NCI-H2029 (cell line): ENCODE results near the gene C11orf58.

Experiments used
- DNase-seq: peaks from one replicate; lab custom pipeline; 2025; lab: John Stamatoyannopoulos, UW

Gene C11orf58

DNA sequence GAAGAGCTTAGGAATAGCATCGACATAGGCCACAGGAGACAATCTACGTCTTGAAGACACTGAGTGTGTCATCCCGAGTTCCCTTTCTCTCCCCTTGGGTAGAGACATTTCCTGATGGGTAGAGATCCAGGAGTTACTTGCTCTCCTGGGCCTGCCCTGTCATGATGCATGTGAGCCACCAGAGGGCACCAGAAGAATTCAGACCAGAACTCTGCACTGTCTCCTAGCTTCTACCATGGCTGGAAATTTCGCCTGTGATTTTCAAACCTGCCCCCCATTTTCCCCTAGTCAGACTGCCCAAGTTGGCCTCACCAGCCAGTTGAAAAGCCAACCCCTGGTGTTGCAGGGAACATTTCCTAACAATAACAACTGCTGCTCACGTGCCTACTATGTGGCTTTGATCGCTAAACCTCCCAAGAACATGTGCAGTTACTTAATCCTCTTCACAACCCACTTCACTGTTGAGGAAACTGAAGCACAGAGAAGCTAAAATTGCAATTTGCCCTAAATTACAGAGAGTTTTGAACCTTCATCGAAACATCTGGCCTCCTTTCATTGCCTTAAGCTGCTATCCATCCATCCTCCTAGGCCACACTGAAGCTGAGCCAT, 47.2 kb downstream of the C11orf58 start:
- peak; percentile 41 for DNase-seq

GRCh38 chr11:16786131-16786530, 47.7 kb downstream of the C11orf58 start:
- no peak for DNase-seq

DNA sequence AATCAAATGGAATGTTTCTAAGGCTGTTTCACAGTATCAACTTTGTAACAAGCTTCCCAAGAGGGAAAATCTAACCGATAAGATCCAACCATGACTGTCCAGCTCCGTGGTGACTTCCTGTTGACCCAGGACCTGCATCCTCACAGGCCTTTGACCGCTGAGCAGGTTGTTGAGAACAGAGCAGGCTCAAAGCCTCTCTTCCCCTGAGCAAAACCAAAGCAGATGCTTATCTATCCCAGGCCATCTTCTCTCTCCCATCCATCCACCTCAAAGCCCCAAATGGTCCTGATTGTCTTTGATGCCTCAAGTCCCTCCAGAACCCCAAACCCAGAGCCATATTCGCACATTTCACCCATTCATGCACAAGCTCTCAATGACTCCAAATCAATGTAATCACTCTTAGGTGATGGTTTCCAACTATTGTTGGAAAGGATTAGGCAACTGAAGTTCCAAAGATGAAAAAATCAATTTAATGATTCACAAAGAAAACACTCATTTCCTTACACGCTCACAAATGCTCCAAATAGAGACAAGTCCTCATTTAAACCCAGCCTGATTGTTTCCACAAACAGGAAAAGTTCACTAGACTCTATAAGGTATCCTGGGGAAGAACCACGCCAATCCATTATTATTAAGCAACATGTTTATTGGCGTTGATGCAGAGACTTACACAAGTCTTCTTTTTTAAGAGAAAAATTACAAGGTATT, 48.7 kb downstream of the C11orf58 start:
- DNase-seq, result no peak

DNA sequence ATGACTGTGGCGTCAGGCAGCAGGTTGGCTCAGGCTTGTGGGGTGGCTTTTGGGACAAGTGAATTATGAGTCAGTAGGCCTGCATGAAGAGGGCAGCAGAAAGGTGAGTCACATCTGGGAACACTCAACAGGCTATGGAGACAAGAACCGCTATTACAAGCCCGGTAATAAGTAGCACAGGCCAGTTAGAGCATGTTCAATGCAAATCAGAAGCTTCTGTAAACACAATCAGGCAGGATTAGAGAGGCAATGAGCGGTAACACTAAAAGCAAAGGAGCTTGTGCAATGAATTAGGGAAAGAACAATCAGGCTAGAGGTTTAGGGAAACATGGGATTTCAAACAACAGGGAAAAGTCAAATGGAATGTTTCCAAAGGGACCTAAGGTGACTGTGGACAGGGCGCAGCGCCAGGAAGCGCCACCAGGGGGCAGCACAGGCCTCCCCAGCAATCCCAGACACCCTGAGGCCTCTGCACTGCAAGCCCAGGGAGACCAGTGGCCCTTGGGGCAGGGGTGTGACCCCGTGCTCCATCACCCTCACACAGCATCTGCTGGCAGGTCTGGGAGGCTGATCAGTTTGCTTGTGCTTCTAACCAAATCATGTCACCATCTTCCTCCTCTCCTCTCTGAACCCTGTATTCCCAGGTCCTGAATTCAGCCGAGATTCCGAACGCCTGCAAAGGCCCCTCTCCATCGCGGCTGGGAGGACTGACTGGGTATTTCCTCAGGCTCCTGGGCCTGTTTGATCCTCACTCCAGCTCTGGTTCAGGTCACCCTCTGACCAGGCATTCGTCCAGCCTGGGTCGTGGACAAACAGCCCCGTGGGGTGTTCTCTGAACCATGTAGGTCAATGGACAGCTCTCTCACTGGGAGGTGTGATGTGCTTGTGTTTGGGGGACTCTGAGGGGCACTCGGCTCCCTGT, 50.0 kb downstream of the C11orf58 start:
- peak; percentile 27 for DNase-seq

DNA sequence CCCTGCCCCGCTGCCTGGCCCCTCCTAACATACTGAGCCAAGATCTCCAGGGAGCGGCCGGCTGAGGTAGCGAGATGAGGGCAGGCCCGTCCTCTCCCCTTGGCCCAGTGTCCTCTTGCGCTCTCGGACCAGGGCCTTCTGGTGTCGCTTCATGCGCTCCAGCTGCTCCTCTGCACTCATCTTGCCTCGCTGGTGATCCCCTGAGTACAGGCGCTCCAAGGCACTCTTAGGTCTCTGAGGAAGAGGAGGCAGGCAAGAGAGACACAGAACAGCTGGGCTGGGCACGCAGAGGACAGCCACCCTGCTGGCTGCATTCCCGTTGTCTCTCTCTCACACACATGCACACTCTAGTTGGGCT, 50.6 kb downstream of the C11orf58 start:
- no peak for DNase-seq

DNA sequence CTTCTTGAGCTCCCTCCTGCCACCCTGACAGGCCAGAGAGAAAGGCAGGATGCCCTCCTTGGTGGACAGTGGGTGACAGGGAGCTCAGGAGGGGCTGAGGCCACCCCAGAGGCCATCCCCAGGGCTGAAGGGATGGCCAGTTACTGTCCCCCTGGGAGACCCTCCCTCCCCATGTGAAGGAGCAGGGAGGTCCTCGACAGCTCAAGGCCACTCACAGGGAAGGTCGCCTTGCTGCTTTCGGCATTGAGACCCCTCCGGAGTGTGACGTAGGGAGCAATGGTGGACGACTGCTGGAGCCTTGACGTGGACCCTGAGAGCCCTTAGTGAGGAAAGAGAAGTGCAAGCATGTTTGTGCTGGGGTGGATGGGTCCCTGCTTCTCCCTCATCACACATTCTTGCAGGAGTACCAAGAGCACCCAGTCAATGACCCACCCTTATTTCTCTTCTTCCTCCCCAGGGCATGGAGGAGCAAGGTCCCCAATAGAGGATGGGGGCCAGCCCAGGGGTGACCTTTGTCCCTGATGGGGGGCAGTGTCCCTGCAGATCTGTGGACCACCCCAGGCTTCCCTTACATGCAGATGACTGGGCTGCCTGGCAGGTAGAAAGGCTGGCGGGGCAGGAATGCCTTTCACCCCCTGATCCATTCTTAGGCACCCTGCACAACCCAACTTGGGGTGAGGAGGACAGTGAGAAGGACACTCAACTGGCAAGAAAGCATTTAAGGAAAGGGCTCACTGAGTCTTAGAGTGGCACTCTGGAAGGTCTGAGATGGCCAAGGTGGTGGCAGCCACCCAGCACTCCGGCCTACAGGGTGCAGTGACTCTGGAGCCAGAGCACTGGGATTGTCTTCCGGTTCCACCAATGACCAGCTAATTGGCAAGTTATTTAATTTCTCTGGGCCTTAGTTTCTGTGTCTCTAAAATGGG, 51.4 kb downstream of the C11orf58 start:
- DNase-seq, result no peak

GRCh38 chr11:16790486-16791190, 52.2 kb downstream of the C11orf58 start:
- no peak for DNase-seq

DNA sequence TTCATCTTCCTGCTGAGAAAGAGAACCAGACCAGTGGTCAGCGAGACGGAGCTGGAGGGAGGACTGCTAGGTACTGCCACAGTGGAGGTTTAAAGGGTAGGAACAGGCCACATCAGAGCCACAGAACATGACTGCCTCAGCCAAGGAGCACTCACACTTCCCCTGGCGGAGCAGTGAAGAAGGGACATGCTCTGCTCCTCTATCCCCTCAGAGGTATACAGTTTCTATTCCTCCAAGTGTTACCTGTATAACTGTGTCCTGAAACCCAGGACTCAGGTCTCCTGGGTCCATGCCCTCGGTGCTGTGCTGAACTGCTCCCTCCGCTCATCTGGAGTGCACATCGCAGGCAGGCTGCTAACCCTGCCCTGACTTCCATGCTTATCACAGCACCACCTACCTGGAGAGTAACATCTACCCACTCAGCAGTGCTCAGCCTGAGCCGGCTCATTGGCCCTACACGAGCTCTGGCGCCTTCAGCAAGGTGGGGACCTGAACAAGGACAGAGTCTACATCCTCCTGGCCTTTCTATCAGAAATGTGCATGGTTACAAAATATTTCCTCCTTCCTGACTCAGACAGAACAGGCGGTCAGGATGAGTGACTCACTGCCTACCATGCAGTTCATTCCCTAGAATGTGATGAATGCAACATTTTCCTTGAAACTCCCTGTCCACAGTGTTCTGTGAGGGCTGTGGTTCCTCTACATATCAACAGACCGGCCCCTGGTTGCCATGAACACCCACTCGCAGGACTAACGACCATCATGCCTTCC, 52.9 kb downstream of the C11orf58 start:
- DNase-seq, result no peak

DNA sequence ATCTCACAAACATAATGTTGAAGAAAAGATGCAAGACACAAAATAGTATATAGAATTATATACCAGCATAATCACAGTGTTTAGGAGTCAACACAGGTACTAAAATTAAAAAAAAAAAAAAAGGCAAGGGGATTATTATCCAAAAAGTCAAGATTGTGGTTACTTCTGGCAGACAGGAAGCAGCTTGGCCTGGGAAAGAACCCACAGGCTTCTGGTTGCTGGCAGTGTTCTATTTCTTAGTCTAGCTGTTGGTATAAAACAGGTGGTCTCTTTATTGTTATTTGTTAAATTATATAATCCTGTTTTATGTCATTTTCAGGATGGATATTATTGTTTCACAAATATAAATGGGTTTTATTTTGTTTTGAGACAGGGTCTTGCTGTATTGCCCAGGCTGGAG, 54.0 kb downstream of the C11orf58 start:
- no peak for DNase-seq

DNA sequence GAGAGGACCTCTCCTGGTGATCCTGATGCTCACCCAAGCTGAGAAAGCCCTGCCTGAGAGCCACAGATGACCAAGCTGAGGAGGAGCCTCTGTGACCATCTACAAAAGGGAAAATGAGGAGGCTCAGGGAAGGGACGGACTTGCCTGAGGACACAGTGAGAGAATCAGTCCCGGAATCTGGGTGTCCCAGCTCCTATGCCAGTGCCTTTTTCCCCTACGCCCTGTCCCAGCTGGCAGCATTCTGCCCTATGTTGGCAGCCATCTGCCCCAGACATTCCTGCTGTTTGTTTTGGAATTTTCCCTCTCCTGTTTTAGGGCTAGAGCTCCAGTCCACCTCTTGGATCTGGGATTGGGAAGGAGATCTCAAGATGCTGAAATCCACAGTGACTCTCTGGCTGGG, 54.6 kb downstream of the C11orf58 start:
- DNase-seq, result no peak

GRCh38 chr11:16793511-16793910, 55.1 kb downstream of the C11orf58 start:
- DNase-seq, result no peak

- DNase-seq, result no peak
Observed at GRCh38 chr11:16794047-16794818, 55.8 kb downstream of the C11orf58 start.

GRCh38 chr11:16795146-16795545, 56.7 kb downstream of the C11orf58 start:
- DNase-seq, result no peak

DNA sequence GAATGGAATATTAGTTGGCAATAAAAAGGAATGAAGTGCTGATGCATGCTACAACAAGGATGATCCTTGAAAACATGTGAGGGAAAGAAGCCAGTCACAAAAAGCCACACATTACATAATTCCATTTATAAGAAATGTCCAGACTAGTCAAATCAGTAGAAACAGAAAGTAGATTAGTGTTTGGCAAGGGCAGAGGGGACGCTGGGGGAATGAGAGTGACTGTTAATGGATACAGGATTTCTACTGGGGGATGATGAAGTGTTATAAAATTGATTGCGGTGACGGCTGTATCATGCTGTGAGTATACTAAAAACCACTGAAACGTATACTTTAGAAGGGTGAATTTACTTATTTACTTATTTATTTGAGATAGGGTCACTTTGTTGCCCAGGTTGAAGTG, 57.9 kb downstream of the C11orf58 start:
- no peak for DNase-seq

GRCh38 chr11:16797776-16798175, 59.3 kb downstream of the C11orf58 start:
- no peak for DNase-seq

GRCh38 chr11:16799221-16799620, 60.8 kb downstream of the C11orf58 start:
- no peak for DNase-seq

DNA sequence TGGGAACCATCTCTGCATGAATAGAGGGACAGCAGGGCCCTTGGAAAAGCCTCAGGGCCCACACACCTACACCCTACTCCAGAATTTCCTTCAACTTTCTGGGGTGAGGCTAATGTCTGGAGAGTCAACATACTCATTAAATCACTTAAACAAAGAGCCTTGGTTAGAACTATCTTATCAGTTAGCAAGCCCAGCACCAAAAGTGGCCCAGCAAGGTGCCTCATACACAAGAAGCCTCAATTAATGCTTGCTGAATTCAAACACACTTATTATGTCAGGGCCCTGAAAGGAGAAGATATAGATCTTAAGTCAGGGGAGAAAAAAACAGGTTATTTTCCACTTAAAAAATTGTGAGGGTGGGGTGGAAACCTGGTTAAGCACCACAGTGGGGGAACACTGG, 61.4 kb downstream of the C11orf58 start:
- no peak for DNase-seq

- no peak for DNase-seq
Observed at GRCh38 chr11:16800382-16800781, 61.9 kb downstream of the C11orf58 start.

DNA sequence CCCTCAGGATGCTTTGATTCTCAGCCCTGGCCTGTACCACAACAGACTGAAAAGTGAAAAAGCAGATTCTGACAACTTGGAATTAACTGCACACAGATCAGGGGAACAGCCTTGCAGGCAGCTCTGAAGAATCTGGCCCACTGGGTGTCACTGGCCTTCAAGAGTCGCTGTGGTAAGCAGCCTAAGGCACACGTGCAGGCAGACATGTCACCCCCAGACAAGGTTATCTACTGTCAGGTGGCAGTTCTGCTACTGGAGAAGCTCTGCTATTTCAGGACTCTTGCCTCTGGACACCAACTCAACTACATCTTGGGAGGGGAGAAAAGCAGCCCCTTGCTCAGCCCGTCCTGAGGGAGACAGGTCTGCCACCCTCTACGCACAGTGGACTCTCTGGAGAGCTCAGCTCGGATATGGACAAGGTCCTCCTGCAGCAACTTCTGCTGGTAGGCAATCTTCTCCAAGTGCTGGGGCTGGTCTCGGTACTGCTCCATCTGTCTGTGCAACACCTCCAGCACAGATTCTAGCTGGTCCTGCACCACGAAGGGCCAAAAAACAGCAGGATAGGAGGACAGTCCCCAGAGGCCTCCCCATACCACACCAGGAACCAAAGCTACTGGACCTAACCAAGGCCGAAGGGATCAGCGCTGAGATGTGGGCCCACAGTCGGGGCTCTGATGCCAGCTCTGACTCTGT, 63.0 kb downstream of the C11orf58 start:
- DNase-seq, result no peak
